ENCODE results near the gene HS2ST1. TPM values are rescaled to one million over a fixed set of nuclear protein-coding genes. Genes with fewer than 3 reads are reported as not detected.

HS2ST1 gene
- total RNA-seq, 1 experiment from 2014 or later: 54.0 TPM

- BruUV-seq (replicated peaks): no TSS peak
- no peak for DNase-seq
- Mint-ChIP-seq H3K27ac (ENCODE audit: unreplicated experiment) (no peak overlapping the region), H3K4me1 (ENCODE audit: low read depth, unreplicated experiment) (peaks cover 7% of the 10 kb centered on the region), H3K4me3 (ENCODE audit: low read depth, unreplicated experiment) (no peak overlapping the region), H3K27me3 (ENCODE audit: unreplicated experiment) (no peaks in the 10 kb centered on the region), H3K9me3 (ENCODE audit: low read depth, unreplicated experiment) (no peaks in the 10 kb centered on the region), H3K36me3 (ENCODE audit: insufficient read depth, unreplicated experiment) (no peaks in the 10 kb centered on the region)
- TF ChIP-seq CTCF (IDR thresholded peaks at IDR 0.05; ENCODE audit: unreplicated experiment): no peak
- CTCF ChIA-PET: no interaction called here
- intact Hi-C loops (cut with micrococcal nuclease; ENCODE audit: unreplicated experiment): no loop called here
Observed at GRCh38 chr1:87053446-87053845, 139.0 kb downstream of the HS2ST1 start.

DNA sequence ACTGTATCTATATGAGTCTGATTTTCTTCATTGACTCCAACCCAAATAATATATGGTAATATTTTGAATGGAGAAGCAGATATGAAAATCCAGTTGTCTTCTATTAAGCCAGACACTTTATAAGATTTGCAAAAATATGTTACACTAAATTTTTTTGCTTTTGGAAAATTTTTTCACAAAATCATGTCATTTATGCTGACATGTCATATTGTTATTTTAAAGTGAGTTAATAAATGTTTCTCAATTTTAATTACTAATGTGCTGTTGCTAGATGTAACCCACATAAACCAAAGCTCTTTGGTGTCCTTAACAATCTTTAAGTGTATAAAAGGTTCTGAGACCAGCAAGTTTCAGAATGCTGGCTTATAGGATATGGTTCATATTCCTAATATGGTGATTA, 142.5 kb downstream of the HS2ST1 start:
- Mint-ChIP-seq H3K4me3 (ENCODE audit: low read depth, unreplicated experiment) (no peak overlapping the region), H3K27ac (ENCODE audit: unreplicated experiment) (no peak overlapping the region), H3K36me3 (ENCODE audit: insufficient read depth, unreplicated experiment) (no peaks in the 10 kb centered on the region), H3K4me1 (ENCODE audit: low read depth, unreplicated experiment) (no peaks in the 10 kb centered on the region), H3K9me3 (ENCODE audit: low read depth, unreplicated experiment) (no peaks in the 10 kb centered on the region), H3K27me3 (ENCODE audit: unreplicated experiment) (no peaks in the 10 kb centered on the region)
- no peak for TF ChIP-seq CTCF (IDR thresholded peaks at IDR 0.05; ENCODE audit: unreplicated experiment)
- CTCF ChIA-PET: no interaction called here
- BruUV-seq (replicated peaks): no TSS peak
- DNase-seq: no peak
- intact Hi-C loops (cut with micrococcal nuclease; ENCODE audit: unreplicated experiment): no loop called here

DNA sequence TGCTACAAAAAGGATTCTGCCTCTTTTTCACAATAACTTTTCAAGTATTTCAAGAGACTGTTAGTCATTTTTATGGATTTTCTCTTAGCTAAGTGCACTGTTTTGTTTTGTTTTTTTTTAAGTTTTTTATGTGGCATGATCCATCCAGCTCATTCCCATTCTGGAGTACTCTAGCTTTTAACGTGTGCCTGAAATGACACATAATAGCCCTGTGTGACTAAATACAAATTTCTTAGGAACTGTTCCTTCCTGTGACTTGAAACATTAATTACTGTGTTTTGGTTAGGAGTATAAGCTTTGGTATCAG, 143.9 kb downstream of the HS2ST1 start:
- no TSS peak for BruUV-seq (replicated peaks)
- CTCF ChIA-PET: no interaction called here
- H3K9me3 Mint-ChIP-seq (ENCODE audit: low read depth, unreplicated experiment): peaks cover 4% of the 10 kb centered on the region
- intact Hi-C loops (cut with micrococcal nuclease; ENCODE audit: unreplicated experiment): no loop called here
- no peak overlapping the region for H3K4me3 Mint-ChIP-seq (ENCODE audit: low read depth, unreplicated experiment)
- no peaks in the 10 kb centered on the region for H3K36me3 Mint-ChIP-seq (ENCODE audit: insufficient read depth, unreplicated experiment)
- H3K4me1 Mint-ChIP-seq (ENCODE audit: low read depth, unreplicated experiment): no peaks in the 10 kb centered on the region
- no peak for DNase-seq
- H3K27me3 Mint-ChIP-seq (ENCODE audit: unreplicated experiment): no peaks in the 10 kb centered on the region
- H3K27ac Mint-ChIP-seq (ENCODE audit: unreplicated experiment): no peak overlapping the region
- no peak for TF ChIP-seq CTCF (IDR thresholded peaks at IDR 0.05; ENCODE audit: unreplicated experiment)

- intact Hi-C loops (cut with micrococcal nuclease; ENCODE audit: unreplicated experiment): no loop called here
- no peak for DNase-seq
- TF ChIP-seq CTCF (IDR thresholded peaks at IDR 0.05; ENCODE audit: unreplicated experiment): no peak
- BruUV-seq (replicated peaks): no TSS peak
- no peak overlapping the region for H3K27ac Mint-ChIP-seq (ENCODE audit: unreplicated experiment)
- CTCF ChIA-PET: no interaction called here
- no peaks in the 10 kb centered on the region for H3K4me1 Mint-ChIP-seq (ENCODE audit: low read depth, unreplicated experiment)
- peaks cover 4% of the 10 kb centered on the region for H3K9me3 Mint-ChIP-seq (ENCODE audit: low read depth, unreplicated experiment)
- no peaks in the 10 kb centered on the region for H3K36me3 Mint-ChIP-seq (ENCODE audit: insufficient read depth, unreplicated experiment)
- no peak overlapping the region for H3K4me3 Mint-ChIP-seq (ENCODE audit: low read depth, unreplicated experiment)
- H3K27me3 Mint-ChIP-seq (ENCODE audit: unreplicated experiment): no peaks in the 10 kb centered on the region
Observed at GRCh38 chr1:87061742-87062156, 147.3 kb downstream of the HS2ST1 start.

GRCh38 chr1:87062687-87063086, 148.3 kb downstream of the HS2ST1 start:
- BruUV-seq (replicated peaks): no TSS peak
- no peak overlapping the region for H3K27ac Mint-ChIP-seq (ENCODE audit: unreplicated experiment)
- H3K4me3 Mint-ChIP-seq (ENCODE audit: low read depth, unreplicated experiment): no peak overlapping the region
- TF ChIP-seq CTCF (IDR thresholded peaks at IDR 0.05; ENCODE audit: unreplicated experiment): no peak
- H3K36me3 Mint-ChIP-seq (ENCODE audit: insufficient read depth, unreplicated experiment): no peaks in the 10 kb centered on the region
- no peaks in the 10 kb centered on the region for H3K27me3 Mint-ChIP-seq (ENCODE audit: unreplicated experiment)
- CTCF ChIA-PET: no interaction called here
- DNase-seq: no peak
- peaks cover 4% of the 10 kb centered on the region for H3K9me3 Mint-ChIP-seq (ENCODE audit: low read depth, unreplicated experiment)
- intact Hi-C loops (cut with micrococcal nuclease; ENCODE audit: unreplicated experiment): no loop called here
- H3K4me1 Mint-ChIP-seq (ENCODE audit: low read depth, unreplicated experiment): no peaks in the 10 kb centered on the region

Data from Calu3 (cell line).